ENCODE results near the gene LRP1B. TPM values are rescaled to one million over a fixed set of nuclear protein-coding genes. Genes with fewer than 3 reads are reported as not detected.

LRP1B gene
- total and polyA plus RNA-seq, 2 donors (not counting 1 experiment from before 2014, with no cell fraction given): not detected

DNA sequence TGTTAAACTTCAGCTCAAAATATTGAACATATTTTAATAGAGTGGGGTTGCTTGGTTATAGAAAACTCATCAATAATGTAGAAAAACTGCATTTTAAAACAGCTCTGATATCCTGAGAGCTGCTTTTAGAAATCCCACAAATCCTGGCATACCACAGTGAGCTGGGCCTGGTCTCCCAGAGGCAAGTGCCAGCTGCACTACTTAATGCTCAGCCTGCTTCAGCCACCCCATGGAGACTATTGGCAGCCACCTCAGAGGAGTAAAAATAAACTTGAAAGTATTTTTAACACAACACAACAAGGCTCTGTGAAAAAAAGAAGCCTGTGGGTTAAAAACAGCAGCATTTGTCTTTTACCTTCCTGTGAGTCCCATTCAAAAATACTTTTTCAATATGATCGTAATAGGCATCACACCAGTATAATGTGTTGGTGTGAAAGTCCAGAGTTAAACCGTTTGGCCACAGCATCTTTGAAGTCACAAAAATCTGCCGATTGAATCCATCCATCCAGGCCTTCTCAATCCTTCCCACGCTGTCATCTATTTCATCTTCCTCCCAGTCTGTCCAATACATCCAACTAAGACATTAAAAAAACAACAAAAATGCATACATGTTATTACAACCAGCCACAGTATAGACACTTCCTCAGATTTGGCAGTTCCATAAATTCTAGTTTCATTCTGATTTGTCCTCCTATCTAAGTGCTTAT lies 1115.3 kb downstream of the LRP1B start:
- Histone ChIP-seq H2AFZ (ENCODE audit: insufficient read depth, low read depth, low read length, poor library complexity, severe bottlenecking) (no peak overlapping the region), H3K4me2 (replicated peaks; ENCODE audit: low read depth, low read length, poor library complexity, severe bottlenecking) (no peak overlapping the region), H3K27ac (ENCODE audit: low read length in 2 of 2) (no peak overlapping the region), H4K20me1 (ENCODE audit: control insufficient read depth, insufficient read depth, low read length, poor library complexity, severe bottlenecking) (no peaks in the 10 kb centered on the region), H3K27me3 (replicated peaks in 1 of 4; ENCODE audit: control extremely low read depth in 1 of 4, control insufficient read depth in 3 of 4, insufficient read depth in 4 of 4, low read length in 3 of 4) (no peaks in the 10 kb centered on the region), H3K36me3 (replicated peaks in 1 of 2; ENCODE audit: control extremely low read depth in 1 of 2, control insufficient read depth in 1 of 2, extremely low read depth in 1 of 2, insufficient read depth in 2 of 2, low read length in 1 of 2) (no peaks in the 10 kb centered on the region), H3K4me3 (ENCODE audit: control extremely low read depth in 1 of 5, extremely low read depth in 1 of 5, insufficient read depth in 1 of 5, low read depth in 2 of 5, low read length in 4 of 5) (no peak overlapping the region), H3K4me1 (ENCODE audit: control insufficient read depth in 2 of 2, insufficient read depth in 2 of 2, low read length in 2 of 2) (no peaks in the 10 kb centered on the region), H3K79me2 (ENCODE audit: control insufficient read depth, insufficient read depth, low read length) (no peaks in the 10 kb centered on the region), H3K9me3 (ENCODE audit: control extremely low read depth in 1 of 3, control insufficient read depth in 2 of 3, insufficient read depth in 1 of 3, low read length in 2 of 3) (no peaks in the 10 kb centered on the region), H3K9ac (ENCODE audit: low read length) (no peak overlapping the region)
- Mint-ChIP-seq H3K4me3 (no peak overlapping the region), H3K9me3 (ENCODE audit: insufficient read depth) (no peaks in the 10 kb centered on the region), H3K4me1 (no peaks in the 10 kb centered on the region), H3K27me3 (no peaks in the 10 kb centered on the region), H3K27ac (no peak overlapping the region)
- no peak for TF ChIP-seq EZH2 (IDR thresholded peaks at IDR 0.05; ENCODE audit: borderline replicate concordance, insufficient read depth, low read depth, low read length, poor library complexity, severe bottlenecking)
- TF ChIP-seq, protein P1, sequence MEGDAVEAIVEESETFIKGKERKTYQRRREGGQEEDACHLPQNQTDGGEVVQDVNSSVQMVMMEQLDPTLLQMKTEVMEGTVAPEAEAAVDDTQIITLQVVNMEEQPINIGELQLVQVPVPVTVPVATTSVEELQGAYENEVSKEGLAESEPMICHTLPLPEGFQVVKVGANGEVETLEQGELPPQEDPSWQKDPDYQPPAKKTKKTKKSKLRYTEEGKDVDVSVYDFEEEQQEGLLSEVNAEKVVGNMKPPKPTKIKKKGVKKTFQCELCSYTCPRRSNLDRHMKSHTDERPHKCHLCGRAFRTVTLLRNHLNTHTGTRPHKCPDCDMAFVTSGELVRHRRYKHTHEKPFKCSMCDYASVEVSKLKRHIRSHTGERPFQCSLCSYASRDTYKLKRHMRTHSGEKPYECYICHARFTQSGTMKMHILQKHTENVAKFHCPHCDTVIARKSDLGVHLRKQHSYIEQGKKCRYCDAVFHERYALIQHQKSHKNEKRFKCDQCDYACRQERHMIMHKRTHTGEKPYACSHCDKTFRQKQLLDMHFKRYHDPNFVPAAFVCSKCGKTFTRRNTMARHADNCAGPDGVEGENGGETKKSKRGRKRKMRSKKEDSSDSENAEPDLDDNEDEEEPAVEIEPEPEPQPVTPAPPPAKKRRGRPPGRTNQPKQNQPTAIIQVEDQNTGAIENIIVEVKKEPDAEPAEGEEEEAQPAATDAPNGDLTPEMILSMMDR (IDR thresholded peaks at IDR 0.05): no peak
- ChIA-PET POLR2A (no interaction called here), CTCF (no interaction called here)
- intact Hi-C loops (cut with micrococcal nuclease): no loop called here
- 84% methylated on average over 2 of the region's 4 CpGs for WGBS (ENCODE audit: insufficient coverage)
- no peak for ATAC-seq (ENCODE audit: low read depth)
- DNase-seq: no peak

DNA sequence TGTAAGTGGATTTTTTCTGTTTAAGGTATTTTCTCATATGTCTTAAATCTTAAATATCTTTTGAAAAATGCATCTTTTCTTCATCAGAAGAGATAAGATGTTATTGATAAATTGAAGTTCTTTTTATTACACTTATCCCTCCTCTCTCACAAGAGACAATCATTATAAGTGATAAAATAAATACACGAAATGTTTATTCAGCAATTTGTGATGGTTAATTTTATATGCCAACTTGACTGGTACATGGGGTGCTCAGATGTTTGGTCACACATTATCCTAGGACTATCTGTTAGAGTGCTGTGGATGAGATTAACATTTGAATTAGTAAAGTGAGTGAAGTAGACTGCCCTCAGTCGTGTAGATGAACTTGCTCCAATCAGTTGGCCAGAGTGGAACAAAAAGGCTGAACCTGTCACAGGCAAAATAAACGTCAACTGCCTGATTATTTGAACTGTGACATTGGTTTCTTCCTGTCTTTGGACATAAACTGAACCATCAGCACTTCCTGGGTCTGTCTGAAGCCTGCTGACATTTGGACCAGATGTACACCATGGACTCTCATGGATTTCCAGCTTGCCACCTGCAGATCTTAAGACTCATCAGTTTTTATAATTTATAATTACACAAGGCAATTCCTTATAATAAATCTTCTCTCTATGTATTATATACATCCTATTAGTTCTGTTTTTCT lies 1126.7 kb downstream of the LRP1B start:
- Histone ChIP-seq H3K79me2 (ENCODE audit: control insufficient read depth, insufficient read depth, low read length) (no peaks in the 10 kb centered on the region), H3K4me3 (ENCODE audit: control extremely low read depth in 1 of 5, extremely low read depth in 1 of 5, insufficient read depth in 1 of 5, low read depth in 2 of 5, low read length in 4 of 5) (no peak overlapping the region), H2AFZ (ENCODE audit: insufficient read depth, low read depth, low read length, poor library complexity, severe bottlenecking) (no peak overlapping the region), H3K36me3 (replicated peaks in 1 of 2; ENCODE audit: control extremely low read depth in 1 of 2, control insufficient read depth in 1 of 2, extremely low read depth in 1 of 2, insufficient read depth in 2 of 2, low read length in 1 of 2) (no peaks in the 10 kb centered on the region), H3K4me1 (ENCODE audit: control insufficient read depth in 2 of 2, insufficient read depth in 2 of 2, low read length in 2 of 2) (no peaks in the 10 kb centered on the region), H3K27me3 (replicated peaks in 1 of 4; ENCODE audit: control extremely low read depth in 1 of 4, control insufficient read depth in 3 of 4, insufficient read depth in 4 of 4, low read length in 3 of 4) (no peaks in the 10 kb centered on the region), H3K9me3 (ENCODE audit: control extremely low read depth in 1 of 3, control insufficient read depth in 2 of 3, insufficient read depth in 1 of 3, low read length in 2 of 3) (no peaks in the 10 kb centered on the region), H3K9ac (ENCODE audit: low read length) (no peak overlapping the region), H4K20me1 (ENCODE audit: control insufficient read depth, insufficient read depth, low read length, poor library complexity, severe bottlenecking) (no peaks in the 10 kb centered on the region), H3K4me2 (replicated peaks; ENCODE audit: low read depth, low read length, poor library complexity, severe bottlenecking) (no peak overlapping the region), H3K27ac (ENCODE audit: low read length in 2 of 2) (no peak overlapping the region)
- ATAC-seq (ENCODE audit: low read depth): no peak
- POLR2A ChIA-PET: no interaction called here
- no peak overlapping the region for H3K4me3 Mint-ChIP-seq
- H3K27ac Mint-ChIP-seq: no peak overlapping the region
- peaks cover 2% of the 10 kb centered on the region for H3K9me3 Mint-ChIP-seq (ENCODE audit: insufficient read depth)
- WGBS (ENCODE audit: insufficient coverage): 75% methylated on average over 2 of the region's 3 CpGs
- intact Hi-C loops (cut with micrococcal nuclease): no loop called here
- no peak for DNase-seq
- TF ChIP-seq, protein P1 (IDR thresholded peaks at IDR 0.05): no peak
- TF ChIP-seq EZH2 (IDR thresholded peaks at IDR 0.05; ENCODE audit: borderline replicate concordance, insufficient read depth, low read depth, low read length, poor library complexity, severe bottlenecking): no peak
- no peaks in the 10 kb centered on the region for H3K4me1 Mint-ChIP-seq
- H3K27me3 Mint-ChIP-seq: no peaks in the 10 kb centered on the region
- CTCF ChIA-PET: no interaction called here
